HepG2 (cell line): ENCODE results near the gene TAMALIN. TPM values are rescaled to one million over a fixed set of nuclear protein-coding genes. Genes with fewer than 3 reads are reported as not detected.

Source experiments
- CHD4 ChIP-seq: fragments of 200-600 bp; sonication (generic); IDR thresholded peaks from 2 replicates; pipeline ENCODE4 v1.7.0; 2017; ENCODE audit warnings: mild to moderate bottlenecking, low read length, borderline replicate concordance
- ETV5 ChIP-seq: IDR thresholded peaks from 2 replicates; pipeline ENCODE4 v1.6.1; 2018; ENCODE audit warnings: missing biosample characterization, missing genetic modification reagents, inconsistent platforms, borderline replicate concordance
- HIVEP1 ChIP-seq: sonication (generic); formaldehyde crosslinking; IDR thresholded peaks from 2 replicates; pipeline ENCODE4 v1.4.0; 2020; ENCODE audit warnings: mild to moderate bottlenecking, missing genetic modification reagents
- HMGXB4 ChIP-seq, 2 experiments: sonication (generic) in 1 of 2; formaldehyde crosslinking in 1 of 2; IDR thresholded peaks; 2 replicates each; pipeline versions ENCODE4 v1.4.0 to v1.6.1; 2018 to 2020; ENCODE audit warnings: missing genetic modification reagents in 2 of 2, borderline replicate concordance in 1 of 2, low read depth in 1 of 2, mild to moderate bottlenecking in 1 of 2, missing biosample characterization in 1 of 2
- IKZF1 ChIP-seq: fragments of 450-650 bp; IDR thresholded peaks from 2 replicates; pipeline ENCODE4 v1.7.1; 2016
- KDM4B ChIP-seq: sonication (generic); formaldehyde crosslinking; IDR thresholded peaks from 2 replicates; pipeline ENCODE4 v1.4.0; 2020; ENCODE audit warnings: missing genetic modification reagents
- MIER3 ChIP-seq: IDR thresholded peaks from 2 replicates; pipeline ENCODE4 v1.6.1; 2016; ENCODE audit warnings: missing compliant biosample characterization, borderline replicate concordance
- MTERF4 ChIP-seq: sonication (generic); formaldehyde crosslinking; IDR thresholded peaks from 2 replicates; pipeline ENCODE4 v1.8.0; 2023; ENCODE audit warnings: mild to moderate bottlenecking, missing genetic modification reagents
- MTF1 ChIP-seq: sonication (generic); formaldehyde crosslinking; IDR thresholded peaks from 2 replicates; pipeline ENCODE4 v1.5.0; 2020; ENCODE audit warnings: missing genetic modification reagents
- MXI1 ChIP-seq: IDR thresholded peaks from 3 replicates; pipeline ENCODE4 v1.6.1; 2012; ENCODE audit warnings: low read depth, low read length, inconsistent platforms, borderline replicate concordance
- NCOA5 ChIP-seq: sonication (generic); formaldehyde crosslinking; IDR thresholded peaks from 2 replicates; pipeline ENCODE4 v1.4.0; 2020; ENCODE audit warnings: missing genetic modification reagents
- NKX3-1 ChIP-seq: sonication (generic); formaldehyde crosslinking; IDR thresholded peaks from 2 replicates; pipeline ENCODE4 v1.5.0; 2020; ENCODE audit warnings: missing genetic modification reagents
- PREB ChIP-seq: sonication (generic); formaldehyde crosslinking; IDR thresholded peaks from 2 replicates; pipeline ENCODE4 v1.4.0; 2020; ENCODE audit warnings: missing genetic modification reagents
- SALL1 ChIP-seq: sonication (generic); formaldehyde crosslinking; IDR thresholded peaks from 2 replicates; pipeline ENCODE4 v1.8.0; 2022; ENCODE audit warnings: mild to moderate bottlenecking, missing genetic modification reagents
- SAP130 ChIP-seq: IDR thresholded peaks from 2 replicates; pipeline ENCODE4 v1.6.1; 2016; ENCODE audit warnings: low read depth
- ZBED4 ChIP-seq: sonication (generic); formaldehyde crosslinking; IDR thresholded peaks from 2 replicates; pipeline ENCODE4 v1.4.0; 2020; ENCODE audit warnings: missing genetic modification reagents, borderline replicate concordance
- ZC3H4 ChIP-seq: sonication (generic); formaldehyde crosslinking; IDR thresholded peaks from 2 replicates; pipeline ENCODE4 v1.4.0; 2020; ENCODE audit warnings: missing genetic modification reagents, borderline replicate concordance
- ZEB1 ChIP-seq: IDR thresholded peaks from 2 replicates; pipeline ENCODE4 v1.6.1; 2012; ENCODE audit warnings: mild to moderate bottlenecking, low read depth, inconsistent platforms; ENCODE audit not compliant: insufficient replicate concordance
- ZNF20 ChIP-seq: sonication (generic); formaldehyde crosslinking; IDR thresholded peaks from 2 replicates; pipeline ENCODE4 v1.4.0; 2020; ENCODE audit warnings: mild to moderate bottlenecking, moderate library complexity, missing genetic modification reagents
- ZNF33A ChIP-seq: sonication (generic); formaldehyde crosslinking; IDR thresholded peaks from 2 replicates; pipeline ENCODE4 v1.5.1; 2020; ENCODE audit warnings: missing genetic modification reagents, mild to moderate bottlenecking, moderate library complexity, borderline replicate concordance
- polyA plus RNA-seq, 8 experiments: library from polyadenylated mRNA; depleted of rRNA in 3 of 8; stranded (reverse) in 7 of 8; unstranded in 1 of 8; fragments of >200 nt; fragmentation: Illumina TruSeq in 4 of 8; extraction: Trizol in 4 of 8; gene quantifications; 2 replicates each; pipeline versions ENCODE4 v1.2.1 to v1.2.3, GENCODE V29; 2011 to 2016; ENCODE audit warnings: low read depth in 4 of 8, missing spikeins in 1 of 8, mixed read lengths in 1 of 8; ENCODE audit not compliant: insufficient read depth in 1 of 8
- total RNA-seq, 5 experiments: library from RNA; depleted of rRNA; stranded (reverse); fragments of >200 nt; fragmentation: Illumina TruSeq; extraction: Trizol; gene quantifications; 2 replicates each; pipeline ENCODE4 v1.2.3, GENCODE V29; 2016; ENCODE audit warnings: low read depth in 1 of 5

The TAMALIN gene
- total and polyA plus RNA-seq, 2 of the 13 experiments (the other 11 are each of a cell fraction or from before 2014, with no cell fraction given): 2.9 to 10.9 TPM

- no peak; a peak in 1 of 4 replicates for TF ChIP-seq HMGXB4 (CRISPR knock-in tag; IDR thresholded peaks at IDR 0.05; ENCODE audit: borderline replicate concordance in 1 of 2, low read depth in 1 of 2)
- TF ChIP-seq ZC3H4 (CRISPR knock-in tag): no peak
- no peak for TF ChIP-seq ZNF33A (CRISPR knock-in tag)
- TF ChIP-seq IKZF1: no peak
- peak; percentile 53 for TF ChIP-seq SAP130
- no peak for TF ChIP-seq KDM4B (CRISPR knock-in tag)
- peak; percentile 23; the same call in 1 of the 3 replicates for TF ChIP-seq MXI1
- TF ChIP-seq NKX3-1: no peak
- no peak for TF ChIP-seq NCOA5 (CRISPR knock-in tag)
- TF ChIP-seq MIER3: no peak
- no peak for TF ChIP-seq MTF1
- no peak for TF ChIP-seq PREB
- TF ChIP-seq MTERF4 (CRISPR knock-in tag): no peak
- TF ChIP-seq ZNF20: no peak
- no peak for TF ChIP-seq CHD4
- peak; percentile 50; the same call in 1 of the 2 replicates for TF ChIP-seq ETV5
- TF ChIP-seq SALL1: peak; percentile 13; the same call in 1 of the 2 replicates
- TF ChIP-seq ZBED4 (CRISPR knock-in tag): 0 out of 2 replicates have a peak, but pooled peaks have one; percentile 27
- peak; percentile 99 for TF ChIP-seq HIVEP1 (CRISPR knock-in tag)
- peak; percentile 10 for TF ChIP-seq ZEB1
Measured at GRCh38 chr12:52036587-52037171, 29.9 kb downstream of the TAMALIN start (continued).
